GM11168 (cell line): ENCODE data around the gene SACM1L.

Experiments
- in situ Hi-C: fragments of 300-500 bp; cut with MboI; formaldehyde crosslinking; loops from one replicate; pipeline ENCODE4 v1.12.0; 2022; ENCODE audit warnings: low sequenced_read_pairs; ENCODE audit not compliant: unreplicated experiment

The SACM1L gene

GRCh38 chr3:45688882-45689786, at the start of gene SACM1L:
Gene SACM1L (plus strand): TSS chr3:45689396. CDS start chr3:45689466, 70 bp downstream.
- in situ Hi-C loops, result no loop called here

- in situ Hi-C loops, result no loop called here
Measured at GRCh38 chr3:45640091-45640507, 49.1 kb upstream of the SACM1L start.

GRCh38 chr3:45640724-45641361, 48.4 kb upstream of the SACM1L start:
- in situ Hi-C loops, result no loop called here

GRCh38 chr3:45641756-45642155, 47.4 kb upstream of the SACM1L start:
- in situ Hi-C loops, result no loop called here

- in situ Hi-C loops, result no loop called here
Measured at GRCh38 chr3:45642731-45643152, 46.5 kb upstream of the SACM1L start.

- in situ Hi-C loops, result no loop called here
Measured at GRCh38 chr3:45644063-45644790, 45.0 kb upstream of the SACM1L start.

GRCh38 chr3:45644791-45645201, 44.4 kb upstream of the SACM1L start:
- in situ Hi-C loops, result no loop called here

GRCh38 chr3:45646051-45646585, 43.1 kb upstream of the SACM1L start:
- in situ Hi-C loops, result no loop called here

- in situ Hi-C loops, result no loop called here
Measured at GRCh38 chr3:45647148-45647619, 42.0 kb upstream of the SACM1L start.

GRCh38 chr3:45653205-45653604, 36.0 kb upstream of the SACM1L start:
- in situ Hi-C loops, result loop anchor here (25.0 kb wide), 1 partner anchor 616 kb away; the partner anchor contains the start of gene CLEC3B

- in situ Hi-C loops, result loop anchor here (25.0 kb wide), 1 partner anchor 617 kb away; the partner anchor contains the start of gene CLEC3B
Measured at GRCh38 chr3:45654397-45654944, 34.7 kb upstream of the SACM1L start.

- in situ Hi-C loops, result loop anchor here (25.0 kb wide), 1 partner anchor 619 kb away; the partner anchor contains the start of gene CLEC3B
Measured at GRCh38 chr3:45655906-45656305, 33.3 kb upstream of the SACM1L start.

- in situ Hi-C loops, result loop anchor here (25.0 kb wide), 1 partner anchor 619 kb away; the partner anchor contains the start of gene CLEC3B
Measured at GRCh38 chr3:45656575-45657363, 32.4 kb upstream of the SACM1L start.

- in situ Hi-C loops, result loop anchor here (25.0 kb wide), 1 partner anchor 621 kb away; the partner anchor contains the start of gene CLEC3B
Measured at GRCh38 chr3:45657853-45658252, 31.3 kb upstream of the SACM1L start.

GRCh38 chr3:45659661-45660566, 29.3 kb upstream of the SACM1L start:
- in situ Hi-C loops, result loop anchor here (5.0 to 25.0 kb wide), 2 partner anchors 148 to 623 kb away; partner anchors contain the start of gene CLEC3B

GRCh38 chr3:45660567-45660901, 28.7 kb upstream of the SACM1L start:
- in situ Hi-C loops, result loop anchor here (5.0 to 25.0 kb wide), 2 partner anchors 148 to 623 kb away; partner anchors contain the start of gene CLEC3B

GRCh38 chr3:45664578-45664977, 24.6 kb upstream of the SACM1L start:
- in situ Hi-C loops, result loop anchor here (5.0 to 25.0 kb wide), 2 partner anchors 152 to 627 kb away; partner anchors contain the start of gene CLEC3B
